Peyer's patch (tissue), 4 donors: ENCODE measurements around the gene BCAR1.
"Not testable (repeated sequence)": the region's sequence is repeated elsewhere in the genome, so short reads cannot be mapped to it uniquely, and the experiment has no call there.

Source experiments
- POLR2A ChIP-seq, 2 donors: fragments of 450-650 bp; IDR thresholded peaks; one replicate each; pipeline ENCODE4 v1.5.1; 2017; ENCODE audit warnings: antibody characterized with exemption in 2 of 2, mild to moderate bottlenecking in 2 of 2, moderate library complexity in 2 of 2
- TF ChIP-seq, protein P1 (sequence below), 6 experiments: fragments of 450-650 bp in 4 of 6; fragments of 200-600 bp in 2 of 6; sonication (generic) in 1 of 6; IDR thresholded peaks; one replicate each; pipeline ENCODE4 v1.5.1; 2017 to 2019; ENCODE audit warnings: antibody characterized with exemption in 6 of 6, mild to moderate bottlenecking in 3 of 6, moderate library complexity in 1 of 6

DNA sequence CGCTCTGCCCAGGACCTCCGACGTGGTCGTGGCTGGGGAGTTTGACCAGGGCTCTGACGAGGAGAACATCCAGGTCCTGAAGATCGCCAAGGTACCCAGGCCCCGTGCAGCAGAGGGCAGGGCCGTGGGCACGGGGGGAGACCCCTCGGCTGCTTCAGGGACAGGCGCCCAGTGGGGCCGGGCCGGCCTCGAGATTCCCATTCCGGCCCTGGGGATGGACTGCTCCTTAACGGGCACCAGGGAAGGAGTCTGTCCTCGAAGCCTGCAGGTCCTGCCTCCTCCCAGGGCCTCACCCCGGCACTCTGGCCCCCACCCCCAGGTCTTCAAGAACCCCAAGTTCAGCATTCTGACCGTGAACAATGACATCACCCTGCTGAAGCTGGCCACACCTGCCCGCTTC, 28.3 kb downstream of the BCAR1 start:
- TF ChIP-seq, protein P1, sequence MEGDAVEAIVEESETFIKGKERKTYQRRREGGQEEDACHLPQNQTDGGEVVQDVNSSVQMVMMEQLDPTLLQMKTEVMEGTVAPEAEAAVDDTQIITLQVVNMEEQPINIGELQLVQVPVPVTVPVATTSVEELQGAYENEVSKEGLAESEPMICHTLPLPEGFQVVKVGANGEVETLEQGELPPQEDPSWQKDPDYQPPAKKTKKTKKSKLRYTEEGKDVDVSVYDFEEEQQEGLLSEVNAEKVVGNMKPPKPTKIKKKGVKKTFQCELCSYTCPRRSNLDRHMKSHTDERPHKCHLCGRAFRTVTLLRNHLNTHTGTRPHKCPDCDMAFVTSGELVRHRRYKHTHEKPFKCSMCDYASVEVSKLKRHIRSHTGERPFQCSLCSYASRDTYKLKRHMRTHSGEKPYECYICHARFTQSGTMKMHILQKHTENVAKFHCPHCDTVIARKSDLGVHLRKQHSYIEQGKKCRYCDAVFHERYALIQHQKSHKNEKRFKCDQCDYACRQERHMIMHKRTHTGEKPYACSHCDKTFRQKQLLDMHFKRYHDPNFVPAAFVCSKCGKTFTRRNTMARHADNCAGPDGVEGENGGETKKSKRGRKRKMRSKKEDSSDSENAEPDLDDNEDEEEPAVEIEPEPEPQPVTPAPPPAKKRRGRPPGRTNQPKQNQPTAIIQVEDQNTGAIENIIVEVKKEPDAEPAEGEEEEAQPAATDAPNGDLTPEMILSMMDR (IDR thresholded peaks at IDR 0.05): not testable (repeated sequence)
- TF ChIP-seq POLR2A (IDR thresholded peaks at IDR 0.05): not testable (repeated sequence)
